Measurements from ENCODE around the gene DLGAP1.

DNA sequence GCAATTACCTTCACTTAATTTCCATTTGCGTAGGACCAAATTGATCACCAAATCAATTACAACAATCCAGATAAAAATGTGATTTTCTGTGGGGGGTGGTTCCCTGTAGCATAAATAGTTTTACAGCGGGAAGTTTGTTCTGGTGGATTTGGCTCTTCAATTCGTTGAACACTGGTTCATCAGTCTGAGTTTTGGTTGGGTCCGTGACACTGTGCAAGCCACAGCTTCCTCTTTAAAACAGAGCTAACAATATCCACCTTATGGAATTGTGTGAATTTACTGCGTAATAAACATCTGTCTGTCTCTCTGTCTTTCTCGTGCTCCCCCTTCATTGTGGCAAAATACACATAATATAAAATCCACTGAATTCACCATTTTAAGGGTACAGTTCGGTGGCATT lies 694.4 kb downstream of the DLGAP1 start:
- TF ChIP-seq, protein P1, sequence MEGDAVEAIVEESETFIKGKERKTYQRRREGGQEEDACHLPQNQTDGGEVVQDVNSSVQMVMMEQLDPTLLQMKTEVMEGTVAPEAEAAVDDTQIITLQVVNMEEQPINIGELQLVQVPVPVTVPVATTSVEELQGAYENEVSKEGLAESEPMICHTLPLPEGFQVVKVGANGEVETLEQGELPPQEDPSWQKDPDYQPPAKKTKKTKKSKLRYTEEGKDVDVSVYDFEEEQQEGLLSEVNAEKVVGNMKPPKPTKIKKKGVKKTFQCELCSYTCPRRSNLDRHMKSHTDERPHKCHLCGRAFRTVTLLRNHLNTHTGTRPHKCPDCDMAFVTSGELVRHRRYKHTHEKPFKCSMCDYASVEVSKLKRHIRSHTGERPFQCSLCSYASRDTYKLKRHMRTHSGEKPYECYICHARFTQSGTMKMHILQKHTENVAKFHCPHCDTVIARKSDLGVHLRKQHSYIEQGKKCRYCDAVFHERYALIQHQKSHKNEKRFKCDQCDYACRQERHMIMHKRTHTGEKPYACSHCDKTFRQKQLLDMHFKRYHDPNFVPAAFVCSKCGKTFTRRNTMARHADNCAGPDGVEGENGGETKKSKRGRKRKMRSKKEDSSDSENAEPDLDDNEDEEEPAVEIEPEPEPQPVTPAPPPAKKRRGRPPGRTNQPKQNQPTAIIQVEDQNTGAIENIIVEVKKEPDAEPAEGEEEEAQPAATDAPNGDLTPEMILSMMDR (IDR thresholded peaks at IDR 0.05; ENCODE audit: insufficient read depth, low read length) = no peak
- TF ChIP-seq GABPA (IDR thresholded peaks at IDR 0.05; ENCODE audit: low read depth) (no peak), POLR2AphosphoS5 (IDR thresholded peaks at IDR 0.05; ENCODE audit: low read depth) (no peak)
- TF ChIP-seq, protein P2, sequence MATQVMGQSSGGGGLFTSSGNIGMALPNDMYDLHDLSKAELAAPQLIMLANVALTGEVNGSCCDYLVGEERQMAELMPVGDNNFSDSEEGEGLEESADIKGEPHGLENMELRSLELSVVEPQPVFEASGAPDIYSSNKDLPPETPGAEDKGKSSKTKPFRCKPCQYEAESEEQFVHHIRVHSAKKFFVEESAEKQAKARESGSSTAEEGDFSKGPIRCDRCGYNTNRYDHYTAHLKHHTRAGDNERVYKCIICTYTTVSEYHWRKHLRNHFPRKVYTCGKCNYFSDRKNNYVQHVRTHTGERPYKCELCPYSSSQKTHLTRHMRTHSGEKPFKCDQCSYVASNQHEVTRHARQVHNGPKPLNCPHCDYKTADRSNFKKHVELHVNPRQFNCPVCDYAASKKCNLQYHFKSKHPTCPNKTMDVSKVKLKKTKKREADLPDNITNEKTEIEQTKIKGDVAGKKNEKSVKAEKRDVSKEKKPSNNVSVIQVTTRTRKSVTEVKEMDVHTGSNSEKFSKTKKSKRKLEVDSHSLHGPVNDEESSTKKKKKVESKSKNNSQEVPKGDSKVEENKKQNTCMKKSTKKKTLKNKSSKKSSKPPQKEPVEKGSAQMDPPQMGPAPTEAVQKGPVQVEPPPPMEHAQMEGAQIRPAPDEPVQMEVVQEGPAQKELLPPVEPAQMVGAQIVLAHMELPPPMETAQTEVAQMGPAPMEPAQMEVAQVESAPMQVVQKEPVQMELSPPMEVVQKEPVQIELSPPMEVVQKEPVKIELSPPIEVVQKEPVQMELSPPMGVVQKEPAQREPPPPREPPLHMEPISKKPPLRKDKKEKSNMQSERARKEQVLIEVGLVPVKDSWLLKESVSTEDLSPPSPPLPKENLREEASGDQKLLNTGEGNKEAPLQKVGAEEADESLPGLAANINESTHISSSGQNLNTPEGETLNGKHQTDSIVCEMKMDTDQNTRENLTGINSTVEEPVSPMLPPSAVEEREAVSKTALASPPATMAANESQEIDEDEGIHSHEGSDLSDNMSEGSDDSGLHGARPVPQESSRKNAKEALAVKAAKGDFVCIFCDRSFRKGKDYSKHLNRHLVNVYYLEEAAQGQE (IDR thresholded peaks at IDR 0.05; ENCODE audit: insufficient replicate concordance, low read depth) = no peak

Measured in HL-60 (cell line).